AG04450 (cell line): Measurements from ENCODE around the gene ZNF502. TPM values are rescaled to one million over a fixed set of nuclear protein-coding genes. Genes with fewer than 3 reads are reported as not detected.

Experiments
- CTCF ChIA-PET: fragments of 300-600, 350-600 bp; formaldehyde crosslinking; extraction: SDS; loops from one replicate; lab custom pipeline; 2022; ENCODE audit warnings: antibody characterized with exemption, inconsistent platforms; lab: Charles Lee
- POLR2A ChIA-PET: fragments of 350-600 bp; formaldehyde crosslinking; extraction: SDS; loops from one replicate; lab custom pipeline; 2021; ENCODE audit warnings: antibody characterized with exemption, inconsistent platforms; lab: Yijun Ruan, JAX
- DNase-seq: peaks from one replicate; pipeline ENCODE4 v3.0.0-alpha.2; 2011; ENCODE audit warnings: low read depth, low spot score
- H3K27ac ChIP-seq: one replicate; pipeline ENCODE4 v1.5.1; 2012; ENCODE audit warnings: low read depth, low read length, control low read depth
- H3K27me3 ChIP-seq: one replicate; pipeline ENCODE4 v1.6.0; 2012; ENCODE audit warnings: low read length; ENCODE audit not compliant: control insufficient read depth, insufficient read depth
- H3K4me3 ChIP-seq: 2 replicates; pipeline ENCODE4 v1.5.1; 2011; ENCODE audit warnings: mild to moderate bottlenecking, low read depth, low read length, control low read depth
- H3K9me3 ChIP-seq: 2 replicates; pipeline ENCODE4 v1.5.1; 2012; ENCODE audit warnings: low read length; ENCODE audit not compliant: control insufficient read depth, insufficient read depth
- polyA plus RNA-seq: library from polyadenylated mRNA; depleted of rRNA; stranded (reverse); fragments of >200 nt; gene quantifications from 2 replicates; pipeline ENCODE4 v1.2.3, GENCODE V29; 2011; rRNA removed
- TF ChIP-seq, protein P1 (sequence below): IDR thresholded peaks from 2 replicates; pipeline ENCODE4 v1.5.1; 2011; ENCODE audit warnings: low read depth, low read length, control low read depth, inconsistent platforms

The ZNF502 gene
- polyA plus RNA-seq, 1 experiment: 4.0 TPM

DNA sequence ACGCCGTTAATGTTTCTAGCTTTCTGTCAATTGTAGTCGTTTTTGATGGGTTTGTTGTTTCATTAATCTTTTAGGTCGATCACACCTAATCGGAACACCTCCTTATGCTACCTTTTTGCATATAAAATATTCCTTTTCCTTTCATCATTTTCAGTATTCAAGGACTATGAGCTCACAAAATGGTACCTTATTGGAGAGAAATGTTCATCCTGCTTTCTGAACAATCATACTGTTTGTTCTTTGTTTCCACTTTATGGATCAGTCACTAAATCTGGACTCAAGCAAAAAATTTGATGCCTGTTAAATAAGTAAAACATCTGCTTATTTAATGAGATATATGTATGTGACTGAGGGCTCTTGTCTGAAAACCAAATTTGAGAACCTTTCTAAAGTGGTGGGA, 50.2 kb downstream of the ZNF502 start:
- CTCF ChIA-PET: interaction anchor here (0.8 kb wide), 1 partner anchor 152 kb away, joined by 3 read pairs; no protein-coding TSS in a partner anchor
- TF ChIP-seq, protein P1, sequence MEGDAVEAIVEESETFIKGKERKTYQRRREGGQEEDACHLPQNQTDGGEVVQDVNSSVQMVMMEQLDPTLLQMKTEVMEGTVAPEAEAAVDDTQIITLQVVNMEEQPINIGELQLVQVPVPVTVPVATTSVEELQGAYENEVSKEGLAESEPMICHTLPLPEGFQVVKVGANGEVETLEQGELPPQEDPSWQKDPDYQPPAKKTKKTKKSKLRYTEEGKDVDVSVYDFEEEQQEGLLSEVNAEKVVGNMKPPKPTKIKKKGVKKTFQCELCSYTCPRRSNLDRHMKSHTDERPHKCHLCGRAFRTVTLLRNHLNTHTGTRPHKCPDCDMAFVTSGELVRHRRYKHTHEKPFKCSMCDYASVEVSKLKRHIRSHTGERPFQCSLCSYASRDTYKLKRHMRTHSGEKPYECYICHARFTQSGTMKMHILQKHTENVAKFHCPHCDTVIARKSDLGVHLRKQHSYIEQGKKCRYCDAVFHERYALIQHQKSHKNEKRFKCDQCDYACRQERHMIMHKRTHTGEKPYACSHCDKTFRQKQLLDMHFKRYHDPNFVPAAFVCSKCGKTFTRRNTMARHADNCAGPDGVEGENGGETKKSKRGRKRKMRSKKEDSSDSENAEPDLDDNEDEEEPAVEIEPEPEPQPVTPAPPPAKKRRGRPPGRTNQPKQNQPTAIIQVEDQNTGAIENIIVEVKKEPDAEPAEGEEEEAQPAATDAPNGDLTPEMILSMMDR: no peak

DNA sequence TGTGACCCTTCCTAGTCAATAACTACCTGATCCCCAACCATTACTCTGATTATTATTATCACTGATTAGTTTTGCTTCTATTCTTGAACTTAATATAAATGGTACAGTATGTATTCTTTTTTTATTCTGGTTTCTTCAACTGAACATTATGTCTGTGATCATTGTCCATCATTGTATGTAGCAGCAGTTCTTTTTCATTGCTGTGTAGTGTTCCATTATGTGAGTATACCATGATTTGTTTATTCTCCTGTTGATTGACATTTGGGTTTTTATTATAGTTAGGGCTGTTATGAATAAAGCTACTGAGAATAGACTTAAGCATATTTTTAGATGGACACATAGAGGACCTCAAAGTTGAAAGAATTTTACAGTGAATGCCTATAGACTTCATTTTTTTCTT, 51.8 kb downstream of the ZNF502 start:
- TF ChIP-seq, protein P1: no peak
- no peak for DNase-seq
- H3K9me3 ChIP-seq: peaks cover 17% of the 10 kb centered on the region
- ChIA-PET POLR2A (no interaction called here), CTCF (no interaction called here)
- H3K27ac ChIP-seq: no peak overlapping the region
- no peak overlapping the region for H3K4me3 ChIP-seq
- no peaks in the 10 kb centered on the region for H3K27me3 ChIP-seq

More for the DNA sequence above, 50.2 kb downstream of the ZNF502 start:
- DNase-seq: no peak
- Histone ChIP-seq H3K9me3 (peaks cover 18% of the 10 kb centered on the region), H3K4me3 (peak overlapping the region; percentile 85), H3K27me3 (no peaks in the 10 kb centered on the region), H3K27ac (no peak overlapping the region)
- POLR2A ChIA-PET: no interaction called here

DNA sequence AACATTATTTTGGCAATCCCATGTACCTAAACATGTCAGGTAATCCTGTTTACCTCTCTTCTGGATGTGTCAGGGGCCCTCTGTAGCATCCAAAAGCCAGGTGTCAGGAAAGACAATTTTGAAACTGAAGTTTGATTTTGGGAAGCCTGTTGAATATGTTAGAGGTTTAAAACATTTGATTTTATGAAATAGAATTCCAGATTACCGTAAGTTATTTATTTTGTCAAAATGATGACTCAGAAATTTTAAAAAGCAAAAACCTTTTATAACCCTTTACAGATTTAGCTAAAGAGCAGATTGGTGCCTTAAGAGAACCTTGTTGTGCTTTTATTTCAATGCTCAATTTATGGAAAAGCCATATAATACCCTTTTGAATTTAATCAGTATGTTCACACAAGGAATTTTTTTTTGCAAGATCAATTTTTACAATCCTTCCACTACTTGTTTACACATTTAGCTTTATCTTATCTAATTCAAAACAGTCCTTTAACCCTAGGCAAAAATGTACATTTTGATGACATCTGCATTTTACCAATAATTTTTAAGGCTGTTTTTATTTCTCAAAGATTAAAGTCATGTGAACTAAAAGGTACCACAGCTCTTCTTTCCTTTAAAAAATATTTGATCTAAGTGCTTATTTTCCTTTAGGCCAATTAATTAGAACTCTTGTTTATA, 59.1 kb downstream of the ZNF502 start:
- H3K27ac ChIP-seq: no peak overlapping the region
- no peak overlapping the region for H3K4me3 ChIP-seq
- DNase-seq: no peak
- no peaks in the 10 kb centered on the region for H3K27me3 ChIP-seq
- ChIA-PET CTCF (interaction anchor here (1.0 kb wide), 1 partner anchor 10 kb away, joined by 3 read pairs; the partner anchor contains the start of genes KIAA1143 and KIF15), POLR2A (no interaction called here)
- TF ChIP-seq, protein P1: no peak
- H3K9me3 ChIP-seq: peaks cover 10% of the 10 kb centered on the region

- H3K27ac ChIP-seq: no peak overlapping the region
- no peaks in the 10 kb centered on the region for H3K27me3 ChIP-seq
- DNase-seq: no peak
- TF ChIP-seq, protein P1: no peak
- CTCF ChIA-PET: interaction anchor here (1.0 kb wide), 1 partner anchor 10 kb away, joined by 3 read pairs; the partner anchor contains the start of genes KIAA1143 and KIF15
- no peak overlapping the region for H3K4me3 ChIP-seq
- H3K9me3 ChIP-seq: peaks cover 10% of the 10 kb centered on the region
- POLR2A ChIA-PET: no interaction called here
These were observed 59.6 kb downstream of the ZNF502 start for GRCh38 chr3:44772099-44772442.

Other genes starting within 250 kb of the ZNF502 start
- gene ZNF445, start 235.0 kb upstream of the ZNF502 start, polyA plus RNA-seq: 4.7 and 5.1 TPM in 2 replicates
- gene ZKSCAN7, start 157.5 kb upstream of the ZNF502 start, polyA plus RNA-seq: 5.7 and 8.3 TPM in 2 replicates
- 2.1 and 2.8 TPM in 2 replicates for gene ZNF660, start 127.7 kb upstream of the ZNF502 start, polyA plus RNA-seq
- gene ZNF197, start 87.6 kb upstream of the ZNF502 start, polyA plus RNA-seq: 11.1 and 13.9 TPM in 2 replicates
- gene ZNF35, start 63.9 kb upstream of the ZNF502 start, polyA plus RNA-seq: 8.1 and 8.3 TPM in 2 replicates
- gene ZNF501, start 17.0 kb downstream of the ZNF502 start, polyA plus RNA-seq: 3.9 and 4.3 TPM in 2 replicates
- 14.0 and 19.6 TPM in 2 replicates for gene KIAA1143, start 49.0 kb downstream of the ZNF502 start, polyA plus RNA-seq
- 2.1 and 3.6 TPM in 2 replicates for gene KIF15, start 49.1 kb downstream of the ZNF502 start, polyA plus RNA-seq
- gene TMEM42, start 149.3 kb downstream of the ZNF502 start, polyA plus RNA-seq: 25.7 TPM in 2 replicates
- gene TGM4, start 161.9 kb downstream of the ZNF502 start, polyA plus RNA-seq: 0.02 and 0.12 TPM in 2 replicates